Tongue (tissue), 3 donors: ENCODE measurements around the gene PRTN3. TPM values are rescaled to one million over a fixed set of nuclear protein-coding genes. Genes with fewer than 3 reads are reported as not detected.
"Not testable (repeated sequence)": the region's sequence is repeated elsewhere in the genome, so short reads cannot be mapped to it uniquely, and the experiment has no call there.

Source experiments
- DNase-seq: peaks from one replicate; pipeline ENCODE4 v3.0.0-alpha.2; 2015
- small RNA-seq: library from RNA; depleted of rRNA; stranded (forward); fragments of <200 nt; gene quantifications from one replicate; pipeline ENCODE3, GENCODE V24; 2014; ENCODE audit warnings: low replicate concordance
- total RNA-seq: library from RNA; depleted of rRNA; stranded (reverse); fragments of >200 nt; gene quantifications from one replicate; pipeline ENCODE4 v1.2.3, GENCODE V29; 2014

Gene PRTN3
- total RNA-seq, 1 donor from 2014 or later = 3.3 TPM

DNA sequence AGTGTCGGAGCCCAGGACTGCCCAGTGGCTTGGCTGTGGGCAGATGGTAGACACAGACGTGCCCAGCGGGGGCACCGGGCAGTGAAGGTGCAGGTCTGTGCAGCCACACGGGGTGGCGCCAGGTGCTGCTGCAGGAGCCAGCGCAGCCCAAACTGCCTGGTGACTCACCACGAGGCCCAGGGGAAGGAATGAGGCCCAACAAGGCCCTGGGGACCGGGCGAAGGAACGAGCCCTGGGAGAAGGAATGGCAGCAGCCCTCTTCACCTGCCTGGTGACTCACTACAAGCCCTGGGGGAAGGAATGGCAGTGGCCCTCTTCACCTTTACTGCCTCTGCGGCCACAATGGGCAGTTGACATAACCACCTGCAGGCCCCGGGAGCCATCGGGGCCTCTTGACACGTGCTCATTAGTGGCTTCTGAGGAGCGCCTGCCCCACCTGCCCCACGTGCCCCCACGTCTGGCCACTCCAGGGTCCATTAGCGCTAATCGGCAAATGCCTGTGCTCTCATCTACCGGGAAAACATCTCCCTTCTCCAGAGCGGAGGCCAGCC, 42.9 kb downstream of the PRTN3 start:
- DNase-seq = no peak

DNA sequence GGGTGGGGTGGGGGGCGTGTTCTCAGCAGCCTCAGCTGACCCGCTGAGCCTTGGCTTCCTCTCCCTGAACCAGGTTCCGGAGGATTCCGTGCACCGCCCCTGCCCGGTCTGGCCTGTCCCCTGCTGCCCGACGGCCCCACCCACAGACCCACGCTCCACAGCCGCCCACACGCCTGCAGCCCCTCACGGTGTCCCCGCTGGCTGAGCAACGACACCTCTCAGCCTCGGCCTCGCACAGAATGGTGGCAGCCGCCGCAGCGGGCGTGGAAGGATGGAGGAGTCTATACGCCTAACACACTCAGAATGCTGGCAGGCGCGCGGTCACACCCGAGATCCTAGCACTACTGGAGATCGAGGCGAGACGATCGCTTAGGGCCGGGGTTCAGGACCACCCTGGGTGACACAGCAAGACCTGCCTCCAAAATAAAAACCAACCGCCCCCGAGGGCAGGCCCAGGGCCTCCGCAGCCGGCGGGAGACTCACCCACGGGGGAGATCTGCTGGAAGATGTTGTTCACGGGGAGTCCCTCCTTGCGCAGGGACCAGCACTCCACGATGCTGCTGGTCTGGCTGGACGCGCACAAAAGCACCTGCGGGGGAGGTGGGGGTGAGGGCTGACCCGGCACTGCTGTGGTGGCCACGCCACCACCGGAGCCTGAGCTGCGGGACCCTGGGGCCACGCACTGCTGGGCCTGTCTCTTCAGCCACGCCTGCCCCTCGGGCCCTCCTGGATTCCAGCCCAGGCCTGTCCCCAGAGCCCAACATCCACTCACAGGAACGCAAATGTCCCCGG, 43.8 kb downstream of the PRTN3 start:
- DNase-seq = no peak

DNA sequence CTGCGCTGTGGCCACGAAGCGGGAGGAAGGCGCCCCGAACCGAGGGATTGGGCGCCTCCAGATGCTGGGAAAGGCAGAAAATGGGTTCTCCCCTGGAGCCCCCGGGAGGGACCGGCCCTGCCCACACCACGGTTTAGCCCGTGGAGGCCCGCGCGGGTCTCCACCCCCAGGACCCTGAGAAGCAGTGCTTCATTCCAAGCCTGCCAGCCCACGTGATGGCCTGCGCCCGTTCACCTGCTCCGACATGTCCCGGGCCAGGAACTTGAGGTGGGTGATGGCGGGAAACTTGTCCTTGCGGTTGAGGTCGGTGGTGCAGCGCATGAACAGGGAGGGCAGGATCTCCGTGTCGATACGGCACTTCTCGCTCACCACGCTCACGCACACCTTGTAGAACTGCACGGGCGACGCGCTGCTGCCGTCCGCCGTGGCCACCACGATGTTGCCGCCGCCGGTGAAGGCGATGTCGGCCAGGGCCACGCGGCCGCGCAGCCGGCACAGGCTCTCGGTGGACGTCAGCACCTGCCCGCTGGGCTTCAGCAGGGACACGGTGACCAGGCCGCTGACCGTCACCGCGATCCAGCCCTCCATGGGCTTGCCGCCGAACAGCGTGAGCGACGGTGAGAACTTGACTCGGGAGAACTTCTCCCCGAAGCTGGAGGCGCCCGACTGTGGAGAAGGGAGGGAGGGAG, 44.9 kb downstream of the PRTN3 start:
- DNase-seq = no peak

DNA sequence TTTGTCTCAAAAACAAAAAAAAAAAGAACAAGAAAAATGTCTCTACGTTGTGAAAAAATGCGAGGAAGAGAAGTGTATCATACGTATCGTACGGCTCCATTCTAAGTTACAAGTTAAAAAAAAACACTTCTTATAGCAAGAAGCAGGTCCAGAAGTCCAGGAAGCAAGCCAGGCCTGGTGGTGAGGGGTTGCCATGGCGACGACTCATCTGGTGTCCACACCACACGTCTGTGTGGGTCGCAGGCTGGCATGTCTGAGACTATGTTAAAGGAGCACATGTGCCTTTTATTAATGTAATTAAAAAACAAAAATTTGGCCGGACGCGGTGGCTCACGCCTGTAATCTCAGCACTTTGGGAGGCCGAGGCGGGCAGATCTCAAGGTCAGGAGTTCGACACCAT, 46.3 kb downstream of the PRTN3 start:
- DNase-seq = no peak

DNA sequence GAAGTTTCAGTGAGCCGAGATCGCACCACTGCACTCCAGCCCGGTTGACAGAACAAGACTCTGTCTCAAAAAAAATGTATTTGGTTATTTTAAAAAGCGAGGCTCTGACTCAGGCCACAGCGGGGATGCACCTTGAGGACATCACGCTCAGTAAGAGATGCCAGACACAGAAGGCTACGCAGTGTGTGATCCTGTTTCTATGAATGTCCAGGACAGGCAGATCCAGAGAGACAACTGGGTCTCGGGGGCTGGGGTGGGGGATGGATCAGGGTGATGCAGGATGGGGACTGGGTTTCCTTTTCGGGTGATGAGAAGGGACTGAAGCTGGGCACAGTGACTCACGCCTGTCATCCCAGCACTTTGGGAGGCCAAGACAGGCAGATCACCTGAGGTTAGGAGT, 46.8 kb downstream of the PRTN3 start:
- DNase-seq = no peak

DNA sequence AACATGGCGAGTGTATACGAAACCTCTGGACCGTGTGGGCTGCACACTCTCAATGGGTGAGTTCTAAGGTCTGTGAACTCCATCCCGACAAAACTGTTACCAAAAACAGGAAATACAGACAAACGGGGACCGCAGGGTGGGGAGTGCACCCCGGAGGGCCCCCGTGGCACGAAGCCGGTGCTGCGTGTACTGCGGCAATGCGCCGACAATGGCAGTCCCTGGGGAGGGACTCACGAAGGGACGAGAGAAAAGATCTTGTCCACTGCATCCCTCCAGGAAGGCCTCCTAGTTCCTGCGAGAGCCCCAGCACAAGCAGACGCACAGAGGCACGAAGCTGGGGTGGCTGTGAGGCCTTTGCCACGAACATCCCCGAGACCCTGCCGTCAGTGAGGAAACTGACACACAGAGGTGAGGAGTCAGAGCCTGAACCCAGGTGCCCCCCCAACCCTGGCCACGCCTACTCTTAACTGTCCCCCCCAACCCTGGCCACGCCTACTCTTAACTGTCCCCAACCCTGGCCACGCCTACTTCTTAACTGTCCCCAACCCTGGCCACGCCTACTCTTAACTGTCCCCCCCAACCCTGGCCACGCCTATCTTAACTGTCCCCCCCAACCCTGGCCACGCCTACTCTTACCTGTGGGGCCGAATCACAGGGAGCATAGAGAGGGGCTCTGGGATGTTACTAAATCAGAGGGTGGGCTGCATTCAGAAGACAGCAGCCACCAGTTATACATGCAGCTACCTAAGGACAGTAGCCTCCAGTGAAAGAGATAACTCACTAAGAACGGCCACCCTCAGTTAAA, 48.0 kb downstream of the PRTN3 start:
- no peak for DNase-seq

DNA sequence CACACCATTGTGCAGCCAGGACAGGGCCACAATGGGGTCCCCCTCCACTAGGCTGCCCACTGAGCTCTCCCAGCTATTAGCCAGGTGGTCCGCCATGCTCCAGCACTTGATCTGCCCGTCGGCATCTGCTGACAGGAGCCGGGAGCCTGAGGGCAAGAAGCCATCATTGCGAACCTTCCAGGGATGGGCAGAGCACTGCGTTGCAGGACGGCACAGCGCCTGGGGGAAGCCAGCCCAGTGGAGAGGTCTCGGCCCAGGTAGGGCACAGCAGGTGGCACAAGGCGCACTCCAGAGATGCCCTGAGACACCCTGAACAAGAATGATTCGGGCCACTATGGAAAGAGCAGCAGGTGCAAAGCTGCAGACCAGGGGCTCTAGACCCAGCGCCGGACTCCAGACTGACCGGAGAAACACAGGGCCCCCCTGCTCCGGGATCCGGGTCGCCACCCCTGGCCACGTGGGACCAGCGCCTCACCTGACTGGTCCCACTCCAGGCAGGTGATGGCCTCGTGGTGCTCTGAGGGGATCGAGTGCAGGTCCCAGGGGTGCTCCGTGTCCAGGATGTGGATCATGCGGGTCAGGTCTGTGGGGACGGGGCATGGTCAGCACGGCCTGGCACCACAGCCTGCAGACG, 49.0 kb downstream of the PRTN3 start:
- DNase-seq = no peak

DNA sequence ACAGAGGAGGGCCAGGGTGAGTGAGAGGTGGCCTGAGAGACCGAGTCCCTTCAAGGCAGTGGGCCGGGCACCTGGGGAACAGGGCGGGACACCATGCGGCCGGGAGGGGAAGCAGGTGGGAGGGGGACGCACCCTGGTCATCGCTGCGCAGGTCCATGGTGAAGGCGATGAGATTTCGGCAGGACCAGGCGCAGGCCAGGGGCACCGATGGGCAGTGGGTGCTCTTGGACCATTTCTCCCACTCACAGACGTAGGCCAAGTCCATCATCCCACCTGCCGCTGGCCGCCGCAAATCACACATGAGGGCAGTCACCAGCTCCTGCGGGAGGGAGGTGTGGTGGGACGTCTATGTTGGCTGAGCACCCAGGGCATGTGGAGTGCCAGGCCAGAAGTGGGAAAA, 50.0 kb downstream of the PRTN3 start:
- DNase-seq = no peak

DNA sequence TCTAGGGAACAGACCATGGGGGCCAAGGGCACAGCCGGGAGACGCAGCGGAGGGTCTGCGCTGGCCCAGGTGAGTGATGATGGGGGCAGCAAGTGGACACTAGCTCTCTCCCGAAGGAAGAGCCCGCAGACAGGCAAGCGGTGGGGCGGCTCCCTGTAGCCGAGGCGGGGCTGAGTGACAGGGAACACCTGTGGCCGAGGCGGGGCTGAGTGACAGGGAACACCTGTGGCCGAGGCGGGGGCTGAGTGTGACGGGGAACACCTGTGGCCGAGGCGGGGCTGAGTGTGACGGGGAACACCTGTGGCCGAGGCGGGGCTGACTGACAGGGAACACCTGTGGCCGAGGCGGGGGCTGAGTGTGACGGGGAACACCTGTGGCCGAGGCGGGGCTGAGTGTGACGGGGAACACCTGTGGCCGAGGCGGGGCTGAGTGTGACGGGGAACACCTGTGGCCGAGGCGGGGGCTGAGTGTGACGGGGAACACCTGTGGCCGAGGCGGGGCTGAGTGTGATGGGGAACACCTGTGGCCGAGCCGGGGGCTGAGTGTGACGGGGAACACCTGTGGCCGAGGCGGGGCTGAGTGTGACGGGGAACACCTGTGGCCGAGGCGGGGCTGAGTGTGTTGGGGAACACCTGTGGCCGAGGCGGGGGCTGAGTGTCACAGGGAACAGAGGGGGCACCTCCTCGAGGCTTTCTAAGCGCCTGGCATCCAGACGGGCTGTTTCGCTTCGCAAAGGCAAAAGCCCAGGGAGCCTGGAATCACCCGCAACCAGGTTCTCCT, 50.8 kb downstream of the PRTN3 start:
- not testable (repeated sequence) for DNase-seq

DNA sequence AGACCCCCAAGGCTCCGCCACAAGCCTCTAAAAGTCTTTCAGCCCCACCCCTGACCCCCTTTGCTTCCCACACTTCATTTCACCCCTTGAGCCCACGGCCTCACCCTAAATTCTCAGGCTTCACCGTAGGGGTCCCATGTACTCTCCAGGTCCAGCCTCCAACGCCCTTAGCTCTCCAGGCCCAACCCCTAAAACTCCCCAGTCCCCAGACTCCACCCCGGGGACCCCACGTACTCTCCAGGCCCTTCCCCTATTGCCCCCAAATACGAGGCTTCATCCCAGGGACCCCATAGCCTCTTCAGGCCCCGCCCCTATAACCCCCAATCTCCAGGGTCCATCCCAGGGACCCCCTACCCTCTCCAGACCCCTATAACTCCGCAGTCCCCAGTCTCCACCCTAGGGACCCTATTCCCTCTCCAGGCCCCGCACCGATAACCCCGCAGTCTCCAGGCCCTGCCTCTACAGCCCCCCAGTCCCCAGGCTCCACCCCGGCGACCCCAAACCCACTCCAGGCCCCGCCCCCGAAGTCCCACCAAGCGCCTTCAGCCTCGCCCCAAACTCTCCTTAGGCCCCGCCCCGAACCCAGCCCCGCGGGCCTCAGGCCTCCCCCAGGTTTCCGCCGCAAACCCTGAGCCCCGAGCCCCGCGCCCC, 51.6 kb downstream of the PRTN3 start:
- peak; percentile 42 for DNase-seq

DNA sequence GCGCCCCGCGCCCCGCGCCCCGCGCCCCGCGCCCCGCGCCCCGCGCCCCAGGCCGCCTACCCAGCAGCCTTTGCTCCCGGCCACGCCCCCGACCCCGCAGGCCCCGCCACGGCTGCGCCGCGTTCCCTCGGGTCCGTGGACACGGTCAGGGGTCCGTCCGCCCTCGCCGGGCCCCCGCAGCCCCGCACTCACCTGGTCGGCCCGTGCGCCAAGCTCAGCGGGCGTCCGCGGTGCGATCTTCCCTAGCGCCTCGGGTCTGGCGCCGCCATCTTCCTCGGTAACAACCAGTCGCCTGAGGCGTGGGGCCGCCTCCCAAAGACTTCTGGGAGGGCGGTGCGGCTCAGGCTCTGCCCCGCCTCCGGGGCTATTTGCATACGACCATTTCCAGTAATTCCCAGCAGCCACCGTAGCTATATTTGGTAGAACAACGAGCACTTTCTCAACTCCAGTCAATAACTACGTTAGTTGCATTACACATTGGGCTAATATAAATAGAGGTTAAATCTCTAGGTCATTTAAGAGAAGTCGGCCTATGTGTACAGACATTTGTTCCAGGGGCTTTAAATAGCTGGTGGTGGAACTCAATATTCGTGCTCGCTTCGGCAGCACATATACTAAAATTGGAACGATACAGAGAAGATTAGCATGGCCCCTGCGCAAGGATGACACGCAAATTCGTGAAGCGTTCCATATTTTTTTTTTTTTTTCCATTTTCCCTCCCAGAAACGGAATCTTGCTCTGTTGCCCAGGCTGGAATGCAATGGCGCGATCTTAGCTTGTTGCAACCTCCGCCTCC, 52.3 kb downstream of the PRTN3 start, which contains the start of the genes MED16 and RNU6-9:
TSS of gene MED16 (minus strand) at position 294 of the 796 bp plus-strand sequence. CDS start 2,056 bp downstream, outside the sequence.
TSS of gene RNU6-9 (plus strand) at position 591 of the 796 bp plus-strand sequence.
- peak; percentile 98 for DNase-seq

DNA sequence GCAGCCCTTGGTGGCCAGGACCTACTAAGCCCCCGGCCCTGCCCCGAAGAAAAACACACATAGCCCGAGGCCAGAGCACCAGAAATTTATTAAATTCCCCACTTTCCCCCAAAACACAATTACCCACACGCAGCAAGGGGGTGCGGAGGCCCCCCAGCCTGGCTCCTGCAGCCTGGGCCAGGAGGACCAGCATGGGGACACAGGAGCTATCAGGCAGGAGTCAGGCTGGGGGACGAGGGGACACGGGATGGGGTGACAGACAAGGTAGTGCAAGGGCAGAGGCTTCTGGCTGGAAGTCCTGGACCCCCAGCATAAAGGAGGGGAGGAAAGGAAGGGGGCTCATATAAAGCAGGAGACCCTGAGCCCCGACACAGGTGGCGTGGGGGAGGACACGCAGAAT, 55.6 kb downstream of the PRTN3 start:
- no peak for DNase-seq

DNA sequence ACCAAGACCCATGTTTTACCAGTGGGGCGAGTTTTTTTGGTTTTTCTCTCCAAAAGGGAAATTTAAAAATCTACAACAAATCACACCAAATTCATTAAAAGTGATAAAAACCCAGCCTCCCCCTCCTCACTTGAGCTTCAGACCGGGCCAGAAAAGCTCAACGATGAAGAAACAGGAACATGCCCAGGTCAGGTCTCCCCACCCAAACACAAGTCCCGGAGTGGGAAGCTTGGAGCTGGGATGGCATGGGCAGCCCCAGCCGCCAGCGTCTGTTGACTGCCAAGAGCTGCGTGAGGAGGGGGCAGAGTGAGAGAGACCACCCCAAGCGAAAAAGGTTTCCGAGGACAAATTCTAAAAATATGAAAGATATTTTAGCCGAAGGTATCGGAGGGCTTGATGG, 56.2 kb downstream of the PRTN3 start:
- no peak for DNase-seq

DNA sequence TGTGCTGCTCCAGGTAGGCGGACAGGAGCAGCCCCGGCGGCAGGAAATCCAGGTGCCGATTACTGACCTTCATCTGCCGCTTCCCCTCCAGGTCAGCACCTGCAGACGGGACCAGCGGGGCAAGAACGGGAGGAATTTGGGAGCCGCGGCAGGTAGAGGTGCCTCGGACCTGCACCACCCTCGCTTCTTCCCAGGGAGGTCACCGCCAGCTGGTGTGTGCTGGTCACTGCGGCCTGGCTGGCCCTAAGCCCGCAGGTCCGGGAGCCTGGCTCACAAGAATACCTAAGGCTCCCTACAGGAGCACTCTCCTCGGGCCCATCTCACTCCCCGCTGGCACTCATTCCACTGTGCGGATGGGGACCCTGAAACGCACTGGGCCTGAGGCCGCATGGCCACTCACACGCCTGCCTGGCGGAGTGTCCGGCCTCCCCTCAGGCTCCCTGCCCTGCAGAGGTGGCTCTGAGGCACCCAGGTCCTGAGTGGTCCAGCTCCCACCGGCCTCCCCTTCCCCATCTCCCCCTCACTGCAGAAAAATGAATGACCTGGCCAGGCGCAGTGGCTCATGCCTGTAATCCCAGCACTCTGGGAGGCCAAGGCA, 56.7 kb downstream of the PRTN3 start:
- no peak for DNase-seq

Small RNAs within 50 kb of the gene (small RNA-seq; reads per million reads assigned to genes)
- gene MIR3187 (not detected), gene RNU6-9 (0.13 reads per million)

Other genes with a start within 250 kb of the PRTN3 start
- gene POLRMT, start 207.5 kb upstream of the PRTN3 start, total RNA-seq = 25.1 TPM
- gene FGF22, start 201.1 kb upstream of the PRTN3 start, total RNA-seq = not detected
- gene RNF126, start 177.8 kb upstream of the PRTN3 start, total RNA-seq = 30.9 TPM
- gene FSTL3, start 164.6 kb upstream of the PRTN3 start, total RNA-seq = 47.8 TPM
- 0.82 TPM for gene PRSS57, start 145.5 kb upstream of the PRTN3 start, total RNA-seq
- 52.9 TPM for gene PALM, start 132.1 kb upstream of the PRTN3 start, total RNA-seq
- gene MISP, start 89.9 kb upstream of the PRTN3 start, total RNA-seq = 2.9 TPM
- 90.6 TPM for gene PTBP1, start 43.5 kb upstream of the PRTN3 start, total RNA-seq
- 0.31 TPM for gene PLPPR3, start 19.0 kb upstream of the PRTN3 start, total RNA-seq
- 2.5 TPM for gene AZU1, start 13.2 kb upstream of the PRTN3 start, total RNA-seq
- gene ELANE, start 11.3 kb downstream of the PRTN3 start, total RNA-seq = 3.5 TPM
- gene CFD, start 18.7 kb downstream of the PRTN3 start, total RNA-seq = 5.8 TPM
- gene MED16, start 52.2 kb downstream of the PRTN3 start, total RNA-seq = 34.4 TPM
- not detected for gene RNU6-9, start 52.5 kb downstream of the PRTN3 start, total RNA-seq
- gene R3HDM4, start 72.2 kb downstream of the PRTN3 start, total RNA-seq = 23.2 TPM
- gene KISS1R, start 76.3 kb downstream of the PRTN3 start, total RNA-seq = not detected
- gene ARID3A, start 85.0 kb downstream of the PRTN3 start, total RNA-seq = 5.2 TPM
- 44.0 TPM for gene WDR18, start 143.3 kb downstream of the PRTN3 start, total RNA-seq
- gene GRIN3B, start 159.4 kb downstream of the PRTN3 start, total RNA-seq = not detected
- 72.1 TPM for gene TMEM259, start 180.1 kb downstream of the PRTN3 start, total RNA-seq
- gene RNU6-2, start 180.5 kb downstream of the PRTN3 start, total RNA-seq = not detected
- gene CNN2, start 185.6 kb downstream of the PRTN3 start, total RNA-seq = 42.3 TPM
- gene ABCA7, start 199.1 kb downstream of the PRTN3 start, total RNA-seq = 22.1 TPM
- gene ARHGAP45, start 226.2 kb downstream of the PRTN3 start, total RNA-seq = 16.8 TPM